Activated T-cell treated with anti-CD3 and anti-CD28 coated beads for 24 hours (primary cell): ENCODE data around the gene WDFY4.
"Not testable (repeated sequence)": the region's sequence is repeated elsewhere in the genome, so short reads cannot be mapped to it uniquely, and the experiment has no call there.

Experiments used
- DNase-seq: peaks from one replicate; pipeline ENCODE4 v3.0.0-alpha.2; 2020; ENCODE audit warnings: low read depth

Gene WDFY4

GRCh38 chr10:48684792-48685623 is at the start of gene WDFY4:
TSS of gene WDFY4 (plus strand) at chr10:48684873. CDS start at chr10:48709733, 24,860 bp downstream.
- no peak for DNase-seq

- no peak for DNase-seq
These were observed 49.6 kb upstream of the WDFY4 start for GRCh38 chr10:48634984-48635557.

- DNase-seq: no peak
These were observed 48.4 kb upstream of the WDFY4 start for GRCh38 chr10:48636231-48636630.

- DNase-seq: no peak
These were observed 47.8 kb upstream of the WDFY4 start for GRCh38 chr10:48636901-48637300.

- no peak for DNase-seq
These were observed 46.5 kb upstream of the WDFY4 start for GRCh38 chr10:48638158-48638557.

GRCh38 chr10:48638739-48639527 is 45.7 kb upstream of the WDFY4 start:
- DNase-seq: no peak

- no peak for DNase-seq
These were observed 45.0 kb upstream of the WDFY4 start for GRCh38 chr10:48639632-48640031.

- no peak for DNase-seq
These were observed 44.3 kb upstream of the WDFY4 start for GRCh38 chr10:48640326-48640725.

- DNase-seq: not testable (repeated sequence)
These were observed 43.5 kb upstream of the WDFY4 start for GRCh38 chr10:48641099-48641690.

GRCh38 chr10:48645600-48645999 is 39.1 kb upstream of the WDFY4 start:
- no peak for DNase-seq

- not testable (repeated sequence) for DNase-seq
These were observed 37.6 kb upstream of the WDFY4 start for GRCh38 chr10:48647073-48647472.

GRCh38 chr10:48648172-48648942 is 36.3 kb upstream of the WDFY4 start:
- DNase-seq: no peak

- DNase-seq: no peak
These were observed 35.2 kb upstream of the WDFY4 start for GRCh38 chr10:48649349-48649944.

- no peak for DNase-seq
These were observed 33.4 kb upstream of the WDFY4 start for GRCh38 chr10:48651293-48651692.

GRCh38 chr10:48651839-48652238 is 32.8 kb upstream of the WDFY4 start:
- DNase-seq: no peak

- DNase-seq: no peak
These were observed 32.3 kb upstream of the WDFY4 start for GRCh38 chr10:48652344-48652743.

GRCh38 chr10:48653347-48653746 is 31.3 kb upstream of the WDFY4 start:
- no peak for DNase-seq

GRCh38 chr10:48653944-48654698 is 30.6 kb upstream of the WDFY4 start:
- DNase-seq: no peak

GRCh38 chr10:48655411-48656240 is 29.0 kb upstream of the WDFY4 start:
- DNase-seq: no peak
